T-helper 2 cell treated with Interferon-gamma antibody and Interleukin-4, amounts not matched to agents 100 ng/mL and 5 ng/mL, for 36 hours (primary cell): ENCODE data around the gene MSMO1. TPM values are rescaled to one million over a fixed set of nuclear protein-coding genes. Genes with fewer than 3 reads are reported as not detected.

Source experiments
- intact Hi-C: fragments of 100-400 bp; cut with micrococcal nuclease; formaldehyde crosslinking; loops from one replicate; pipeline ENCODE4 v1.15.1; 2023
- total RNA-seq: library from RNA; stranded (reverse); gene quantifications from 2 replicates; pipeline ENCODE4 v1.2.3, GENCODE V29; 2022

The MSMO1 gene
- total RNA-seq, 1 donor from 2014 or later = 41.9 TPM

DNA sequence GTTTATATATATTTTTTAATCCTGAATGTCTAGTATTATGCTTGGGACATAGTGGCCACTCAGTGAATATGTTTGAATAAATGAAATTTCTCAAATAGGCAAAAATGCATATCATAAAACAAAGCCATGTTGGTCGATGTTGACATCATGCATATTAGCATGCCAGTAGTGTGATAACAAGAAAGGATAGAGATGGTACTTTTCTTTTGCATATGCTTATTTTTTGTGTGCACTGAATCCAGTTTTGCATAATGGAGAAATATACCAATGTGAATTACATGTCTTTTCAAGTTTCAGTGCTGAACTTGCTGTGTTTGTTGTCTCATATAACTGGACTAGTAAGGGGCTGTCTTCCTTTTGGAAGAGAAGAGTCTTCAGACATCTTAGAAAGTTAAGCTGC is 58.9 kb downstream of the MSMO1 start:
- intact Hi-C loops = no loop called here

DNA sequence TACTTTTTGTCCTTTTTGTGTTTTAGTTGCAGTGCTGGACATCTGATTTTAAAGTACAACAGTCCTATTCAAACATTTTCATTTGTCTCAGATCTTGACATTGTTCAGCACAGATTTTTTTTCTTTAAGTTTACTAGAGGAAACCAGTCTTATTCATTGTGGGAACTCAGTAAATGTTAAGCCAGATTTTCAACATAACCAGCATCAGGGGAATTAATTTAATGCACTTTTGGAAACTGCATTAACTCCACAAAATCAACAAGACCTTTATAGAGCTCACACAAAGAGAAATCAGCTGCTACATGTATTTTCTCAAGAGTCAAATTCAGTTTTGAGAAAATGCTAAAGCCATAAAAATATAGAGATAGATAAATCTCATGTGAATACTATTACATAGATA is 61.3 kb downstream of the MSMO1 start:
- intact Hi-C loops = no loop called here

Other genes starting within 250 kb of the MSMO1 start
- gene TMEM192, start 214.8 kb upstream of the MSMO1 start, total RNA-seq = 7.9 and 9.8 TPM in 2 replicates
- gene KLHL2, start 120.1 kb upstream of the MSMO1 start, total RNA-seq = 23.0 and 26.3 TPM in 2 replicates
- gene CPE, start 51.3 kb downstream of the MSMO1 start, total RNA-seq = 0.16 TPM in 1 of 2 replicates, not detected in the other